Measurements from ENCODE around the gene LMTK3. TPM values are rescaled to one million over a fixed set of nuclear protein-coding genes. Genes with fewer than 3 reads are reported as not detected.
"Not testable (repeated sequence)": the region's sequence is repeated elsewhere in the genome, so short reads cannot be mapped to it uniquely, and the experiment has no call there.

LMTK3 gene
- total and polyA plus RNA-seq, 12 donors = 0.06 to 15.1 (median 2.2) TPM

GRCh38 chr19:48529156-48529555, 17.5 kb upstream of the LMTK3 start:
- Histone ChIP-seq H3K27me3 (no peaks in the 10 kb centered on the region), H3K4me1 (replicated peaks in 1 of 2) (no peaks in the 10 kb centered on the region), H3K4me3 (no peak overlapping the region), H3K9me3 (replicated peaks in 1 of 3) (peaks cover 0 to 12% (median 0%) of the 10 kb centered on the region in 3 donors), H3K27ac (no peak overlapping the region), H3K36me3 (replicated peaks in 1 of 2) (no peaks in the 10 kb centered on the region)
- no peak for DNase-seq
- intact Hi-C loops (cut with DNase I) = no loop called here
- WGBS, 4 donors = 89 to 97% (median 94%) methylated on average over 4 of the region's 4 CpGs
- TF ChIP-seq CTCF (IDR thresholded peaks at IDR 0.05) (no peak), POLR2A (IDR thresholded peaks at IDR 0.05) (no peak)

GRCh38 chr19:48524732-48525131, 13.1 kb upstream of the LMTK3 start:
- TF ChIP-seq CTCF (IDR thresholded peaks at IDR 0.05) (no peak), POLR2A (IDR thresholded peaks at IDR 0.05) (no peak)
- H3K36me3 ChIP-seq (replicated peaks in 1 of 2) = no peaks in the 10 kb centered on the region
- peaks cover 0 to 12% (median 0%) of the 10 kb centered on the region in 3 donors for H3K9me3 ChIP-seq (replicated peaks in 1 of 3)
- DNase-seq = no peak
- H3K27ac ChIP-seq = no peak overlapping the region
- intact Hi-C loops (cut with DNase I) = no loop called here
- 87 to 94% (median 93%) methylated on average over 5 of the region's 5 CpGs for WGBS, 4 donors
- no peak overlapping the region for H3K4me3 ChIP-seq
- H3K4me1 ChIP-seq (replicated peaks in 1 of 2) = no peaks in the 10 kb centered on the region
- H3K27me3 ChIP-seq = no peaks in the 10 kb centered on the region

GRCh38 chr19:48524221-48524620, 12.6 kb upstream of the LMTK3 start:
- H3K27ac ChIP-seq = no peak overlapping the region
- H3K9me3 ChIP-seq (replicated peaks in 1 of 3) = peaks cover 0 to 12% (median 0%) of the 10 kb centered on the region in 3 donors
- no peak for TF ChIP-seq POLR2A (IDR thresholded peaks at IDR 0.05)
- TF ChIP-seq CTCF (IDR thresholded peaks at IDR 0.05) = no peak
- 71 to 100% (median 87%) methylated on average over 2 of the region's 2 CpGs for WGBS, 4 donors
- no peaks in the 10 kb centered on the region for H3K36me3 ChIP-seq (replicated peaks in 1 of 2)
- no peaks in the 10 kb centered on the region for H3K4me1 ChIP-seq (replicated peaks in 1 of 2)
- no peak for DNase-seq
- no peak overlapping the region for H3K4me3 ChIP-seq
- H3K27me3 ChIP-seq = no peaks in the 10 kb centered on the region
- intact Hi-C loops (cut with DNase I) = no loop called here

- WGBS, 4 donors = 68 to 87% (median 77%) methylated on average over 4 of the region's 4 CpGs
- H3K9me3 ChIP-seq (replicated peaks in 1 of 3) = no peaks in the 10 kb centered on the region
- no peak for TF ChIP-seq CTCF (IDR thresholded peaks at IDR 0.05)
- no peak for TF ChIP-seq POLR2A (IDR thresholded peaks at IDR 0.05)
- H3K4me1 ChIP-seq (replicated peaks in 1 of 2) = no peaks in the 10 kb centered on the region
- H3K4me3 ChIP-seq = no peak overlapping the region
- no peaks in the 10 kb centered on the region for H3K36me3 ChIP-seq (replicated peaks in 1 of 2)
- DNase-seq = no peak
- no peaks in the 10 kb centered on the region for H3K27me3 ChIP-seq
- no peak overlapping the region for H3K27ac ChIP-seq
- intact Hi-C loops (cut with DNase I) = no loop called here
Observed at GRCh38 chr19:48520134-48520533, 8.5 kb upstream of the LMTK3 start.

- H3K4me1 ChIP-seq (replicated peaks in 1 of 2); H3K27ac ChIP-seq; H3K9me3 ChIP-seq (replicated peaks in 1 of 3); H3K27me3 ChIP-seq; intact Hi-C loops (cut with DNase I); DNase-seq; H3K4me3 ChIP-seq; H3K36me3 ChIP-seq (replicated peaks in 1 of 2): not testable (repeated sequence)
- WGBS, 4 donors = 54 to 93% (median 76%) methylated on average over 3 to 4 of the region's 4 CpGs
Observed at GRCh38 chr19:48519426-48519825, 7.8 kb upstream of the LMTK3 start.
